GM12864 (cell line): ENCODE measurements around the gene NDST4.

Experiments used
- DNase-seq: peaks from one replicate; pipeline ENCODE4 v3.0.0-alpha.2; 2011; ENCODE audit warnings: low read depth
- H3K4me3 ChIP-seq: 2 replicates; pipeline ENCODE4 v1.5.1; 2011; ENCODE audit warnings: mild to moderate bottlenecking, low read depth, low read length, control low read depth
- TF ChIP-seq, protein P1 (sequence below): IDR thresholded peaks from 2 replicates; pipeline ENCODE4 v1.5.1; 2011; ENCODE audit warnings: low read depth, mild to moderate bottlenecking, moderate library complexity, low read length, control low read depth, inconsistent platforms; ENCODE audit errors: missing control alignments

NDST4 gene

DNA sequence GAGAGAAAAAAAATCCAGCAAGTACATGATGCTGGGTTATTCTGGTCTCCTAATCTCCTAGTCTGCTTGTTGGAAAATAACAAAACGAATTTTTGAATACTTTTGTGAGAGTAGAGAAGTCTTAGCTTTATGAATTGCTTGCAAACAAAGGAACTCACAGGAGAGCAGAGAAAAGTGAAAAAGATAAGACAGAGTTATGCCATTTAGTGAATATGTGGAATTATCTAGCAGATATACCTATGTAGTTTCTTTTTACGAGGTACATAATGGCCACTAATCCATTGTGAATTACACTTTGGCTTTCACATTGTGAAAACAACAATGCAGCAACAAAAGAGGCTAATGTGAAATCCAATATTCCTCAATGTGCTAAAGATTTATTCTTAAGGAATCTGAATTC is 226.7 kb downstream of the NDST4 start:
- TF ChIP-seq, protein P1, sequence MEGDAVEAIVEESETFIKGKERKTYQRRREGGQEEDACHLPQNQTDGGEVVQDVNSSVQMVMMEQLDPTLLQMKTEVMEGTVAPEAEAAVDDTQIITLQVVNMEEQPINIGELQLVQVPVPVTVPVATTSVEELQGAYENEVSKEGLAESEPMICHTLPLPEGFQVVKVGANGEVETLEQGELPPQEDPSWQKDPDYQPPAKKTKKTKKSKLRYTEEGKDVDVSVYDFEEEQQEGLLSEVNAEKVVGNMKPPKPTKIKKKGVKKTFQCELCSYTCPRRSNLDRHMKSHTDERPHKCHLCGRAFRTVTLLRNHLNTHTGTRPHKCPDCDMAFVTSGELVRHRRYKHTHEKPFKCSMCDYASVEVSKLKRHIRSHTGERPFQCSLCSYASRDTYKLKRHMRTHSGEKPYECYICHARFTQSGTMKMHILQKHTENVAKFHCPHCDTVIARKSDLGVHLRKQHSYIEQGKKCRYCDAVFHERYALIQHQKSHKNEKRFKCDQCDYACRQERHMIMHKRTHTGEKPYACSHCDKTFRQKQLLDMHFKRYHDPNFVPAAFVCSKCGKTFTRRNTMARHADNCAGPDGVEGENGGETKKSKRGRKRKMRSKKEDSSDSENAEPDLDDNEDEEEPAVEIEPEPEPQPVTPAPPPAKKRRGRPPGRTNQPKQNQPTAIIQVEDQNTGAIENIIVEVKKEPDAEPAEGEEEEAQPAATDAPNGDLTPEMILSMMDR: no peak
- H3K4me3 ChIP-seq: no peak overlapping the region
- no peak for DNase-seq

DNA sequence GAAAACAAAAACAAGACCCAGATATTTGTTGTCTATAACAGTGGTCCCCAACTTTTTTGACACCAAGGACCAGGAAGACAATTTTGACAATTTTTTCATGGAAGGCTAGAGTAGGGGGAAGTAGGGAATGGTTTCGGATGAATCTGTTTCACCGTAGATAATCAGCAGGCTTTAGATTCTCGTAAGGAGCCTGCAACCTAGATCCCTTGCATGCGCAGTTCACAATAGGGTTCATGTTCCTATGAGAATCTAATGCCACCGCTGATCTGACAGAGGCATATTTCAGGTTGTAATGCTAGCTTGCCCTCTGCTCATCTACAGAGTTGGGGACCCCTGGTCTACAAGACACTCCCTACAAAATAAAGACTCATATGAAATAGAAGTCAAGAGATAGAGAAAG is 229.8 kb downstream of the NDST4 start:
- TF ChIP-seq, protein P1: no peak
- DNase-seq: no peak
- no peak overlapping the region for H3K4me3 ChIP-seq

DNA sequence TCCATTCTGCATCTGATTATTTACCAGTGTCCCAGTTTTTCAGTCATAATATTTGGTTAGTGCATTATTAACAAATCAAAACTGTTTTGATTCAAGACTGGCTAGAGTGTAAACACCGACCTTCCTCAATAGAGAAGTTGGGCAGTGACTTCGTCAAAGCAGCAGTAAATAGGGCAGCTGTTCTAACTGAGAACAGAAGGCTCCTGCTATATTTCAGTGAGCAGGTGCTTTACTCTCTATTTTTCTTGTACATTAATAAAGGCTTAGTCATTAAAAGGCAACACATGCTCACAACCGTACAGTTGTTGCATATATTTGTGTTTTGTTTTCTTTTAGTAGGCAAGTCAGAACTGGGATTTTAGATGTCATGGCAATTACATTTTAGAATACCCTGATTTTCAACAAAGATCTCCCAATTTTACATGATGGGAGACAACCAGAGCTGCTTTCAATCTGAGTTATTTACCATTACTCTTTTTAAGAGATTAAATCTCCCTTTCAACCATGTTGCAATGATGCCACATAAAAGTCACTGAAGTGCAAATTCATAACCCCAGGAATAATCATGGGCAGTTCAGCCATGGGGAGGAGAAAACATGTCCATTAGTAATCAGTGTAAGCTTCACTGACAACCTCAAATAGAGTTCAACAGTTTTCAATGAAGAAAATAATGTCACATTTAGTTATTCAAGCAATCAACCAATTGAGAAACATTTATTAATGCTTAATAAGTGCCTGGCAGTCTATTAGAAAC is 233.3 kb downstream of the NDST4 start:
- TF ChIP-seq, protein P1: no peak
- DNase-seq: no peak
- H3K4me3 ChIP-seq: no peak overlapping the region

DNA sequence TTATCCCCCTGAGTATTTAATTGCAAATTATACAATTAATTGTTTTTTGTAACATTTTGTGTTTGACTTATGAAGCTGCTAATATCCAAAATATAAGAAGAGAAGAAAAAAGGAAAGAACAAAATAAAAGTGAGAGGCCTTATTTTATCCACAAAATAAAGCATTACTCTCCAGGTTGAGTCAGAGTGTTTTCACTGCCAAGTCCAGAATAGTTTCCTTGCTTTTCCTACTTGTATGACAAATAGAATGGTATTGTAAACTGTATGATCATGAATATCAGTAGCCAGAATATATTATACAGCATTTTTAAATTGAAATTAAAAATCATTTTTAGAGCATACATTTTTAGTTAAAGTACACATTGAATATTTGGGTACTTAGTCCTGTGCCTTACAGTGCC is 237.8 kb downstream of the NDST4 start:
- TF ChIP-seq, protein P1: no peak
- no peak overlapping the region for H3K4me3 ChIP-seq
- DNase-seq: no peak

DNA sequence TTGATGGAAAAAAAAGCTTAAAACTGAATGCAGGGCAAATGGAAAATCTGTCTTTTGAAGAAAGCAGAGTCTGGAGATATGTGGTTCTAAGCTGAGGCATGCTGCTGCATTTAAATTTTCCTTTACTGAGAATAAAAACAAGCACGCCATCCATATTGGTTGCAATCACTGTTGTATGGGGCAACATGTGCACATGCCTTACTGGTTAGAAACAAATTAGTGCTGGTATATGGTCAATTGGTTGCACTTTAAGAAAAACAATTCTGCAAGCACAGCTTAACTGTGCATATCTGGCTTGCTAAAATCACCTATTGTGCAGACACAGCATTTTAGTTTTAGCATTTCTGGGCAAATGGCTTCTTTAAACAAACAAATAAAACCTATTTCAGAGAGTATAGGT is 239.1 kb downstream of the NDST4 start:
- TF ChIP-seq, protein P1: no peak
- H3K4me3 ChIP-seq: no peak overlapping the region
- DNase-seq: no peak

DNA sequence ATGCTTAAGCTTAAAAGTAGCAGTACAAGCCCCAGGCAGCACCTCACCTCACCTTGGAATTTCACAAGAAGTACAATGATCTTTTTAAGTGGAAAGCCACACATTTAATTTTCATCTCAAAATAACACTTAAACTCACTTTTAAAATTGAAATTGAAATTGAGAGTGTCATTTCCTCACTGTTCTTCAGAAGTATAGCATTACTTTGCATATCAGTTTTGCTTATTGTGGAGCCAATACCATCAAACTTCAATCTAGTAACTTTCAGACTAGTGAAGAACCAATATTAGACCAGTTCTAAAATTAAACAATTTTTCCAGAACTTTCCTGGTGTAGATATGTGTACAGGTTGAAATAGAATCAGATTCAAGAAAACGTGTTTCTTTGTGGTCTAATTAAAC is 242.4 kb downstream of the NDST4 start:
- no peak for DNase-seq
- TF ChIP-seq, protein P1: no peak
- no peak overlapping the region for H3K4me3 ChIP-seq
